Neuronal stem cell (in vitro differentiated cells): ENCODE results near the gene OR5AS1.
"Not testable (repeated sequence)": the region's sequence is repeated elsewhere in the genome, so short reads cannot be mapped to it uniquely, and the experiment has no call there.

Experiments
- DNase-seq: peaks from one replicate; pipeline ENCODE4 v3.0.0-alpha.2; 2013; ENCODE audit warnings: low spot score
- H2AFZ ChIP-seq: one replicate; pipeline ENCODE4 v1.6.1; 2013; ENCODE audit warnings: mild to moderate bottlenecking, low read length, inconsistent platforms
- H2AK5ac ChIP-seq: 2 replicates; pipeline ENCODE4 v1.6.1; 2013; ENCODE audit warnings: low read depth, mild to moderate bottlenecking, inconsistent platforms, low read length, moderate library complexity, mixed read lengths
- H2BK120ac ChIP-seq: 2 replicates; pipeline ENCODE4 v1.6.1; 2013; ENCODE audit warnings: low read depth, mild to moderate bottlenecking, inconsistent platforms, low read length, moderate library complexity, mixed read lengths
- H2BK12ac ChIP-seq: one replicate; pipeline ENCODE4 v1.6.1; 2013; ENCODE audit warnings: low read length, inconsistent platforms
- H2BK15ac ChIP-seq: 2 replicates; pipeline ENCODE4 v1.6.1; 2013; ENCODE audit warnings: mild to moderate bottlenecking, low read length, inconsistent platforms, mixed read lengths
- H2BK5ac ChIP-seq: one replicate; pipeline ENCODE4 v1.6.1; 2013; ENCODE audit warnings: inconsistent platforms, mild to moderate bottlenecking, low read length, moderate library complexity
- H3K14ac ChIP-seq: one replicate; pipeline ENCODE4 v1.6.1; 2013; ENCODE audit warnings: low read length, inconsistent platforms
- H3K18ac ChIP-seq: 2 replicates; pipeline ENCODE4 v1.6.1; 2013; ENCODE audit warnings: low read length, inconsistent platforms
- H3K23ac ChIP-seq: 2 replicates; pipeline ENCODE4 v1.6.1; 2013; ENCODE audit warnings: low read depth, mild to moderate bottlenecking, mixed read lengths, low read length, inconsistent platforms; ENCODE audit not compliant: poor library complexity
- H3K27ac ChIP-seq: replicated peaks from 3 replicates; pipeline ENCODE4 v1.5.1; 2013; ENCODE audit warnings: low read length, inconsistent platforms
- H3K27me3 ChIP-seq, 3 experiments: 2 replicates each; pipeline ENCODE4 v1.6.1; 2013; ENCODE audit warnings: low read length in 3 of 3, mild to moderate bottlenecking in 2 of 3, inconsistent platforms in 1 of 3, low read depth in 1 of 3, mixed read lengths in 1 of 3, moderate library complexity in 1 of 3; ENCODE audit not compliant: control insufficient read depth in 3 of 3, insufficient read depth in 3 of 3
- H3K36me3 ChIP-seq, 2 donors: replicated peaks in 1 of 2; 2 replicates each; pipeline ENCODE4 v1.6.1; 2013; ENCODE audit warnings: low read length in 2 of 2; ENCODE audit not compliant: control insufficient read depth in 2 of 2, insufficient read depth in 2 of 2
- H3K4ac ChIP-seq: 2 replicates; pipeline ENCODE4 v1.6.1; 2013; ENCODE audit warnings: inconsistent platforms, mild to moderate bottlenecking, low read length, moderate library complexity
- H3K4me1 ChIP-seq, 2 donors: 1 replicate in 1 of 2; 2 replicates in 1 of 2; pipeline ENCODE4 v1.6.1; 2013; ENCODE audit warnings: low read length in 2 of 2, low read depth in 1 of 2; ENCODE audit not compliant: control insufficient read depth in 2 of 2, insufficient read depth in 1 of 2
- H3K4me2 ChIP-seq: one replicate; pipeline ENCODE4 v1.6.1; 2013; ENCODE audit warnings: mild to moderate bottlenecking, low read length, inconsistent platforms; ENCODE audit not compliant: insufficient read depth, poor library complexity, severe bottlenecking
- H3K4me3 ChIP-seq, 2 donors: 2 replicates each; pipeline ENCODE4 v1.5.1; 2013; ENCODE audit warnings: low read length in 2 of 2, mild to moderate bottlenecking in 2 of 2, inconsistent platforms in 1 of 2, moderate library complexity in 1 of 2
- H3K79me1 ChIP-seq: one replicate; pipeline ENCODE4 v1.6.1; 2013; ENCODE audit warnings: low read depth, mild to moderate bottlenecking, inconsistent platforms, low read length, moderate library complexity
- H3K9ac ChIP-seq: one replicate; pipeline ENCODE4 v1.6.1; 2013; ENCODE audit warnings: mild to moderate bottlenecking, low read depth, low read length, inconsistent platforms; ENCODE audit not compliant: poor library complexity
- H3K9me3 ChIP-seq, 2 donors: replicated peaks in 1 of 2; 2 replicates each; pipeline versions ENCODE3 to v1.6.1; 2013; ENCODE audit warnings: low read length in 2 of 2, mild to moderate bottlenecking in 2 of 2, inconsistent platforms in 1 of 2, low read depth in 1 of 2, mixed read lengths in 1 of 2, moderate library complexity in 1 of 2; ENCODE audit not compliant: control insufficient read depth in 2 of 2, insufficient read depth in 1 of 2
- H4K8ac ChIP-seq: one replicate; pipeline ENCODE4 v1.6.1; 2013; ENCODE audit warnings: low read depth, mild to moderate bottlenecking, inconsistent platforms, low read length, moderate library complexity
- H4K91ac ChIP-seq: one replicate; pipeline ENCODE4 v1.6.1; 2013; ENCODE audit warnings: low read length, low read depth, mild to moderate bottlenecking, inconsistent platforms; ENCODE audit not compliant: poor library complexity
- WGBS, 2 donors: extraction: QIAGEN DNeasy Blood & Tissue Kit; methylation state at CpG; one replicate each; pipeline ENCODE4 v1.1.7; 2013; ENCODE audit warnings: missing lambda C conversion rate in 2 of 2, mixed read lengths in 1 of 2; ENCODE audit not compliant: insufficient read length in 2 of 2, insufficient replicate concordance in 1 of 2; ENCODE audit errors: extremely low coverage in 2 of 2; 5-methylcytosine and 5-hydroxymethylcytosine counted together

Gene OR5AS1

GRCh38 chr11:56045538-56045937 is 18.1 kb downstream of the OR5AS1 start:
- H2AK5ac ChIP-seq, result no peak overlapping the region
- H3K79me1 ChIP-seq, result no peaks in the 10 kb centered on the region
- H4K8ac ChIP-seq, result no peak overlapping the region
- H3K36me3 ChIP-seq, result no peaks in the 10 kb centered on the region
- H2AFZ ChIP-seq, result no peak overlapping the region
- H2BK5ac ChIP-seq, result no peak overlapping the region
- H3K27me3 ChIP-seq, result no peaks in the 10 kb centered on the region
- no CpG with 5 or more reads among the region's 1 CpG for WGBS, 2 donors
- H4K91ac ChIP-seq, result no peak overlapping the region
- no peak overlapping the region for H3K4me3 ChIP-seq
- H3K4me2 ChIP-seq, result no peak overlapping the region
- no peak overlapping the region for H3K23ac ChIP-seq
- no peak for DNase-seq
- H3K4ac ChIP-seq, result no peak overlapping the region
- no peak overlapping the region for H3K9ac ChIP-seq
- H3K18ac ChIP-seq, result no peak overlapping the region
- H3K9me3 ChIP-seq, result no peaks in the 10 kb centered on the region
- no peak overlapping the region for H2BK15ac ChIP-seq
- H3K14ac ChIP-seq, result no peak overlapping the region
- no peak overlapping the region for H2BK120ac ChIP-seq
- H3K4me1 ChIP-seq, result no peaks in the 10 kb centered on the region
- H3K27ac ChIP-seq, result no peak overlapping the region
- no peak overlapping the region for H2BK12ac ChIP-seq

GRCh38 chr11:56048480-56048879 is 21.0 kb downstream of the OR5AS1 start:
- no peaks in the 10 kb centered on the region for H3K27me3 ChIP-seq
- H3K36me3 ChIP-seq, result no peaks in the 10 kb centered on the region
- no peak overlapping the region for H2BK15ac ChIP-seq
- DNase-seq, result no peak
- WGBS, 2 donors, result no CpG with 5 or more reads among the region's 4 CpGs
- no peak overlapping the region for H4K91ac ChIP-seq
- no peak overlapping the region for H3K4me3 ChIP-seq
- no peak overlapping the region for H2BK5ac ChIP-seq
- no peak overlapping the region for H3K9ac ChIP-seq
- H2BK120ac ChIP-seq, result no peak overlapping the region
- H3K14ac ChIP-seq, result no peak overlapping the region
- no peaks in the 10 kb centered on the region for H3K79me1 ChIP-seq
- H3K27ac ChIP-seq, result no peak overlapping the region
- no peak overlapping the region for H3K18ac ChIP-seq
- H2BK12ac ChIP-seq, result no peak overlapping the region
- H2AK5ac ChIP-seq, result no peak overlapping the region
- H3K23ac ChIP-seq, result no peak overlapping the region
- no peaks in the 10 kb centered on the region for H3K4me1 ChIP-seq
- H2AFZ ChIP-seq, result no peak overlapping the region
- H3K4ac ChIP-seq, result no peak overlapping the region
- H3K4me2 ChIP-seq, result no peak overlapping the region
- no peak overlapping the region for H4K8ac ChIP-seq
- H3K9me3 ChIP-seq, result no peaks in the 10 kb centered on the region

GRCh38 chr11:56049487-56049886 is 22.0 kb downstream of the OR5AS1 start:
- no peak overlapping the region for H4K91ac ChIP-seq
- no peak overlapping the region for H2BK120ac ChIP-seq
- no peak overlapping the region for H3K23ac ChIP-seq
- WGBS, 2 donors, result no CpG with 5 or more reads among the region's 2 CpGs
- H3K4me1 ChIP-seq, result no peaks in the 10 kb centered on the region
- H3K9ac ChIP-seq, result no peak overlapping the region
- DNase-seq, result no peak
- no peak overlapping the region for H3K4me3 ChIP-seq
- H3K36me3 ChIP-seq, result no peaks in the 10 kb centered on the region
- H2BK5ac ChIP-seq, result no peak overlapping the region
- H3K4ac ChIP-seq, result no peak overlapping the region
- H3K4me2 ChIP-seq, result no peak overlapping the region
- no peak overlapping the region for H2BK15ac ChIP-seq
- H2AFZ ChIP-seq, result no peak overlapping the region
- no peak overlapping the region for H2AK5ac ChIP-seq
- no peak overlapping the region for H3K18ac ChIP-seq
- no peak overlapping the region for H2BK12ac ChIP-seq
- no peak overlapping the region for H4K8ac ChIP-seq
- no peaks in the 10 kb centered on the region for H3K9me3 ChIP-seq
- H3K27ac ChIP-seq, result no peak overlapping the region
- no peak overlapping the region for H3K14ac ChIP-seq
- H3K79me1 ChIP-seq, result no peaks in the 10 kb centered on the region
- no peaks in the 10 kb centered on the region for H3K27me3 ChIP-seq

- not testable (repeated sequence) for H2BK5ac ChIP-seq, H2BK15ac ChIP-seq, H2AK5ac ChIP-seq, H3K4me1 ChIP-seq, H3K9me3 ChIP-seq, H3K9ac ChIP-seq, H2BK12ac ChIP-seq, DNase-seq, H2AFZ ChIP-seq, H3K79me1 ChIP-seq, H3K18ac ChIP-seq, H4K91ac ChIP-seq, H3K36me3 ChIP-seq, H3K4me2 ChIP-seq, H3K23ac ChIP-seq, H3K4ac ChIP-seq, H3K27ac ChIP-seq, H4K8ac ChIP-seq, H3K27me3 ChIP-seq, H3K4me3 ChIP-seq, H3K14ac ChIP-seq, H2BK120ac ChIP-seq
- no CpG with 5 or more reads among the region's 4 CpGs for WGBS, 2 donors
Measured at GRCh38 chr11:56056366-56056765, 28.9 kb downstream of the OR5AS1 start.
